ENCODE results near the gene AXIN1. TPM values are rescaled to one million over a fixed set of nuclear protein-coding genes. Genes with fewer than 3 reads are reported as not detected.

Gene AXIN1
- total and polyA plus RNA-seq, 9 of the 15 experiments (the other 6 are each of a cell fraction or from before 2014, with no cell fraction given), result 0.42 to 58.0 (median 25.9) TPM

GRCh38 chr16:296276-296675 lies 56.2 kb downstream of the AXIN1 start:
- DNase-seq (ENCODE audit: extremely low read depth in 1 of 4, low spot score in 3 of 4) (no peak), ATAC-seq (no peak), FAIRE-seq (no peak)
- no TSS peak for BruUV-seq (replicated peaks)
- H3K27ac ChIP-seq (ENCODE audit: extremely low read depth, low read depth, low read length), result no peak overlapping the region
- no peaks in the 10 kb centered on the region for H3K9me3 ChIP-seq (replicated peaks; ENCODE audit: control insufficient read depth, insufficient read depth, low read depth, low read length)
- in situ Hi-C loops (cut with MboI), result no loop called here
- H2AFZ ChIP-seq (ENCODE audit: low read depth, low read length), result no peak overlapping the region
- 86% methylated on average over 4 of the region's 14 CpGs for WGBS (ENCODE audit: insufficient coverage, low coverage, missing lambda C conversion rate)
- H3K9me1 ChIP-seq (ENCODE audit: control insufficient read depth, insufficient read depth, low read length), result no peaks in the 10 kb centered on the region
- H3K36me3 ChIP-seq (ENCODE audit: control insufficient read depth, insufficient read depth, low read length), result peaks cover 53% of the 10 kb centered on the region; the same call in 1 of the 3 replicates
- CTCF ChIA-PET (ENCODE audit: low intra/inter-chr PET ratio), result no interaction called here
- H3K4me3 ChIP-seq, result no peak overlapping the region
- TF ChIP-seq ZNF551 (CRISPR knock-in tag; IDR thresholded peaks at IDR 0.05), result no peak
- peak; percentile 50 for TF ChIP-seq POLR2G (IDR thresholded peaks at IDR 0.05; ENCODE audit: low read depth, low read length)
- no peaks in the 10 kb centered on the region; the same call in 2 of the 3 replicates for H3K79me2 ChIP-seq (ENCODE audit: control insufficient read depth, insufficient read depth, low read length)
- peaks cover 0 to 5% of the 10 kb centered on the region in 2 experiments; a peak in 2 of 5 replicates for H3K4me1 ChIP-seq (replicated peaks in 1 of 2; ENCODE audit: control insufficient read depth in 2 of 2, insufficient read depth in 2 of 2, low read length in 2 of 2)
- intact Hi-C loops (cut with micrococcal nuclease), result no loop called here
- no peaks in the 10 kb centered on the region for H3K27me3 ChIP-seq (ENCODE audit: control insufficient read depth in 2 of 2, insufficient read depth in 2 of 2, low read length in 2 of 2)
- POLR2A ChIA-PET, result interaction anchor here (0.6 kb wide), 1 partner anchor 332 kb away, joined by 3 read pairs; no protein-coding TSS in a partner anchor
- H3K9ac ChIP-seq (ENCODE audit: insufficient read depth in 1 of 2, low read depth in 2 of 2, low read length in 2 of 2), result peak overlapping the region in 1 of 2 experiments; percentile 52; a peak in 1 of 4 replicates
- no peaks in the 10 kb centered on the region for H4K20me1 ChIP-seq (replicated peaks; ENCODE audit: control insufficient read depth, insufficient read depth, low read length)
- no peak overlapping the region for H3K4me2 ChIP-seq (ENCODE audit: insufficient read depth, low read length)

- no TSS peak for BruUV-seq (replicated peaks)
- Histone ChIP-seq H3K27ac (ENCODE audit: extremely low read depth, low read depth, low read length) (no peak overlapping the region), H3K27me3 (ENCODE audit: control insufficient read depth in 2 of 2, insufficient read depth in 2 of 2, low read length in 2 of 2) (no peaks in the 10 kb centered on the region), H3K4me3 (no peak overlapping the region), H3K36me3 (ENCODE audit: control insufficient read depth, insufficient read depth, low read length) (peaks cover 82% of the 10 kb centered on the region; the same call in 1 of the 3 replicates), H4K20me1 (replicated peaks; ENCODE audit: control insufficient read depth, insufficient read depth, low read length) (no peaks in the 10 kb centered on the region), H2AFZ (ENCODE audit: low read depth, low read length) (no peak overlapping the region), H3K79me2 (ENCODE audit: control insufficient read depth, insufficient read depth, low read length) (no peaks in the 10 kb centered on the region), H3K9ac (ENCODE audit: insufficient read depth in 1 of 2, low read depth in 2 of 2, low read length in 2 of 2) (no peak overlapping the region), H3K9me1 (ENCODE audit: control insufficient read depth, insufficient read depth, low read length) (no peaks in the 10 kb centered on the region), H3K4me1 (replicated peaks in 1 of 2; ENCODE audit: control insufficient read depth in 2 of 2, insufficient read depth in 2 of 2, low read length in 2 of 2) (peaks cover 0 to 22% of the 10 kb centered on the region in 2 experiments; a peak in 2 of 5 replicates), H3K9me3 (replicated peaks; ENCODE audit: control insufficient read depth, insufficient read depth, low read depth, low read length) (no peaks in the 10 kb centered on the region), H3K4me2 (ENCODE audit: insufficient read depth, low read length) (no peak overlapping the region)
- no peak for FAIRE-seq
- ChIA-PET POLR2A (interaction anchor here (0.6 kb wide), 1 partner anchor 386 kb away, joined by 4 read pairs; no protein-coding TSS in a partner anchor), CTCF (ENCODE audit: low intra/inter-chr PET ratio) (no interaction called here)
- TF ChIP-seq JUND (IDR thresholded peaks at IDR 0.05; ENCODE audit: borderline replicate concordance, low read depth, low read length) (no peak), JUND (tag; IDR thresholded peaks at IDR 0.05; ENCODE audit: borderline replicate concordance, low read depth, low read length) (no peak), POLR2G (IDR thresholded peaks at IDR 0.05; ENCODE audit: low read depth, low read length) (peak; percentile 45; the same call in 1 of the 2 replicates), MNT (conservative IDR thresholded peaks at IDR 0.05) (no peak), RBM22 (IDR thresholded peaks at IDR 0.05; ENCODE audit: low read depth, low read length, poor library complexity, severe bottlenecking) (peak; percentile 72)
- ATAC-seq, result no peak
- intact Hi-C loops (cut with micrococcal nuclease) (no loop called here), in situ Hi-C loops (cut with MboI) (no loop called here)
- WGBS (ENCODE audit: insufficient coverage, low coverage, missing lambda C conversion rate), result 91% methylated on average over 18 of the region's 32 CpGs
- DNase-seq (ENCODE audit: extremely low read depth in 1 of 4, low spot score in 3 of 4), result no peak
These were observed 59.3 kb downstream of the AXIN1 start for GRCh38 chr16:293043-293775.

All from K562 (cell line).